PC-3 (cell line): ENCODE data around the gene C8A. TPM values are rescaled to one million over a fixed set of nuclear protein-coding genes. Genes with fewer than 3 reads are reported as not detected.

Experiments used
- ATAC-seq: fragments of 200-7000 bp; cut with Tn5 transposase; 2 replicates; pipeline ENCODE4 v1.9.1; 2020; ENCODE audit warnings: mild to moderate bottlenecking, moderate library complexity
- BruUV-seq: library from RNA; stranded (reverse); fragments of 400-500 nt; replicated peaks from 2 replicates; lab custom pipeline; 2021; lab: Mats Ljungman, UMichigan
- CTCF ChIA-PET: fragments of 300-600 bp; sonication (Branson Sonifier 250); formaldehyde crosslinking; loops from one replicate; lab custom pipeline; 2022; ENCODE audit warnings: antibody characterized with exemption; lab: Charles Lee
- POLR2A ChIA-PET: fragments of 300-600 bp; sonication (Branson Sonifier 250); formaldehyde crosslinking; loops from one replicate; lab custom pipeline; 2022; ENCODE audit warnings: antibody characterized with exemption; ENCODE audit not compliant: unreplicated experiment; lab: Charles Lee
- DNase-seq: peaks from one replicate; pipeline ENCODE4 v3.0.0-alpha.2; 2015
- H2AFZ ChIP-seq: fragments of 300-600 bp; sonication (generic); 2 replicates; pipeline ENCODE4 v1.6.0; 2016; ENCODE audit warnings: antibody characterized with exemption, low read length
- H3F3A ChIP-seq: fragments of 300-600 bp; sonication (generic); one replicate; pipeline ENCODE4 v1.6.0; 2017; ENCODE audit warnings: antibody characterized with exemption, low read length, control low read depth, mild to moderate bottlenecking; ENCODE audit not compliant: unreplicated experiment
- H3K27ac ChIP-seq: fragments of 300-600 bp; sonication (generic); 2 replicates; pipeline ENCODE4 v1.5.1; 2016; ENCODE audit warnings: mild to moderate bottlenecking, low read length
- H3K27me3 ChIP-seq: fragments of 300-600 bp; sonication (generic); 2 replicates; pipeline ENCODE4 v1.6.1; 2016; ENCODE audit warnings: low read length, mixed read lengths
- H3K36me3 ChIP-seq: fragments of 300-600 bp; sonication (generic); 2 replicates; pipeline ENCODE4 v1.6.1; 2016; ENCODE audit warnings: low read depth, mixed run types, low read length, mixed read lengths
- H3K4me1 ChIP-seq: fragments of 300-600 bp; sonication (generic); 2 replicates; pipeline ENCODE4 v1.5.1; 2016; ENCODE audit warnings: low read length; ENCODE audit not compliant: insufficient read depth
- H3K4me2 ChIP-seq: fragments of 300-600 bp; sonication (generic); 2 replicates; pipeline ENCODE4 v1.6.0; 2016; ENCODE audit warnings: low read length
- H3K4me3 ChIP-seq: fragments of 300-600 bp; sonication (generic); 2 replicates; pipeline ENCODE4 v1.5.1; 2016; ENCODE audit warnings: mild to moderate bottlenecking, low read length, mixed read lengths
- H3K79me2 ChIP-seq: fragments of 300-600 bp; sonication (generic); 2 replicates; pipeline ENCODE4 v1.6.1; 2017; ENCODE audit warnings: low read length, mixed read lengths
- H3K9ac ChIP-seq: fragments of 300-600 bp; sonication (generic); 2 replicates; pipeline ENCODE4 v1.6.0; 2016; ENCODE audit warnings: mild to moderate bottlenecking, low read length
- H3K9me2 ChIP-seq: fragments of 300-600 bp; sonication (generic); replicated peaks from 2 replicates; pipeline ENCODE4 v1.6.1; 2016; ENCODE audit warnings: mixed run types, low read length, mixed read lengths
- H3K9me3 ChIP-seq: fragments of 300-600 bp; sonication (generic); 2 replicates; pipeline ENCODE4 v1.6.1; 2016; ENCODE audit warnings: low read length, mixed read lengths
- H4K20me1 ChIP-seq: fragments of 300-600 bp; sonication (generic); 2 replicates; pipeline ENCODE4 v1.6.1; 2016; ENCODE audit warnings: low read length, mixed read lengths
- EZH2 ChIP-seq: fragments of 300-600 bp; sonication (generic); IDR thresholded peaks from one replicate; pipeline ENCODE4 v1.6.1; 2017; ENCODE audit warnings: antibody characterized with exemption, mild to moderate bottlenecking, low read length; ENCODE audit not compliant: unreplicated experiment
- EZH2phosphoT487 ChIP-seq: fragments of 300-600 bp; sonication (generic); IDR thresholded peaks from 2 replicates; pipeline ENCODE4 v1.6.1; 2018; ENCODE audit warnings: mild to moderate bottlenecking, antibody characterized with exemption, low read length, borderline replicate concordance
- intact Hi-C: fragments of 100-400 bp; cut with micrococcal nuclease; formaldehyde crosslinking; loops from 2 replicates; pipeline ENCODE4 v1.9.0; 2023
- total RNA-seq: library from RNA; depleted of rRNA; stranded (reverse); fragments of >200 nt; gene quantifications from 2 replicates; pipeline ENCODE4 v1.2.3, GENCODE V29; 2014
- TF ChIP-seq, protein P1 (sequence below): fragments of 300-600 bp; sonication (generic); conservative IDR thresholded peaks from 2 replicates; pipeline ENCODE4 v1.5.1; 2017; ENCODE audit warnings: antibody characterized with exemption, low read depth, mild to moderate bottlenecking, low read length

C8A gene
- total RNA-seq, 1 experiment from 2014 or later = not detected

GRCh38 chr1:56921479-56921878, 66.9 kb downstream of the C8A start:
- Histone ChIP-seq H4K20me1 (no peaks in the 10 kb centered on the region), H3F3A (no peaks in the 10 kb centered on the region), H3K4me2 (no peak overlapping the region), H3K36me3 (no peaks in the 10 kb centered on the region), H3K4me1 (no peaks in the 10 kb centered on the region), H3K27ac (no peak overlapping the region), H2AFZ (no peak overlapping the region), H3K4me3 (no peak overlapping the region), H3K9me3 (no peaks in the 10 kb centered on the region), H3K27me3 (no peaks in the 10 kb centered on the region), H3K79me2 (no peaks in the 10 kb centered on the region), H3K9me2 (no peaks in the 10 kb centered on the region), H3K9ac (no peak overlapping the region)
- ChIA-PET CTCF (no interaction called here), POLR2A (no interaction called here)
- ATAC-seq = no peak
- DNase-seq = no peak
- no TSS peak for BruUV-seq
- TF ChIP-seq, protein P1, sequence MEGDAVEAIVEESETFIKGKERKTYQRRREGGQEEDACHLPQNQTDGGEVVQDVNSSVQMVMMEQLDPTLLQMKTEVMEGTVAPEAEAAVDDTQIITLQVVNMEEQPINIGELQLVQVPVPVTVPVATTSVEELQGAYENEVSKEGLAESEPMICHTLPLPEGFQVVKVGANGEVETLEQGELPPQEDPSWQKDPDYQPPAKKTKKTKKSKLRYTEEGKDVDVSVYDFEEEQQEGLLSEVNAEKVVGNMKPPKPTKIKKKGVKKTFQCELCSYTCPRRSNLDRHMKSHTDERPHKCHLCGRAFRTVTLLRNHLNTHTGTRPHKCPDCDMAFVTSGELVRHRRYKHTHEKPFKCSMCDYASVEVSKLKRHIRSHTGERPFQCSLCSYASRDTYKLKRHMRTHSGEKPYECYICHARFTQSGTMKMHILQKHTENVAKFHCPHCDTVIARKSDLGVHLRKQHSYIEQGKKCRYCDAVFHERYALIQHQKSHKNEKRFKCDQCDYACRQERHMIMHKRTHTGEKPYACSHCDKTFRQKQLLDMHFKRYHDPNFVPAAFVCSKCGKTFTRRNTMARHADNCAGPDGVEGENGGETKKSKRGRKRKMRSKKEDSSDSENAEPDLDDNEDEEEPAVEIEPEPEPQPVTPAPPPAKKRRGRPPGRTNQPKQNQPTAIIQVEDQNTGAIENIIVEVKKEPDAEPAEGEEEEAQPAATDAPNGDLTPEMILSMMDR = no peak
- TF ChIP-seq EZH2 (no peak), EZH2phosphoT487 (no peak)
- intact Hi-C loops = no loop called here

- H4K20me1 ChIP-seq = no peaks in the 10 kb centered on the region
- no peaks in the 10 kb centered on the region for H3K9me2 ChIP-seq
- no TSS peak for BruUV-seq
- no peaks in the 10 kb centered on the region for H3K36me3 ChIP-seq
- H3K27ac ChIP-seq = no peak overlapping the region
- intact Hi-C loops = no loop called here
- no peak overlapping the region for H2AFZ ChIP-seq
- TF ChIP-seq EZH2phosphoT487 (no peak), EZH2 (no peak)
- TF ChIP-seq, protein P1 = no peak
- CTCF ChIA-PET = no interaction called here
- H3K4me2 ChIP-seq = no peak overlapping the region
- no peaks in the 10 kb centered on the region for H3K4me1 ChIP-seq
- H3K9ac ChIP-seq = no peak overlapping the region
- no peaks in the 10 kb centered on the region for H3K79me2 ChIP-seq
- H3K27me3 ChIP-seq = no peaks in the 10 kb centered on the region
- no peak for ATAC-seq
- H3F3A ChIP-seq = no peaks in the 10 kb centered on the region
- H3K4me3 ChIP-seq = no peak overlapping the region
- no peaks in the 10 kb centered on the region for H3K9me3 ChIP-seq
- no peak for DNase-seq
- POLR2A ChIA-PET = no interaction called here
Measured at GRCh38 chr1:56922070-56922469, 67.5 kb downstream of the C8A start.

DNA sequence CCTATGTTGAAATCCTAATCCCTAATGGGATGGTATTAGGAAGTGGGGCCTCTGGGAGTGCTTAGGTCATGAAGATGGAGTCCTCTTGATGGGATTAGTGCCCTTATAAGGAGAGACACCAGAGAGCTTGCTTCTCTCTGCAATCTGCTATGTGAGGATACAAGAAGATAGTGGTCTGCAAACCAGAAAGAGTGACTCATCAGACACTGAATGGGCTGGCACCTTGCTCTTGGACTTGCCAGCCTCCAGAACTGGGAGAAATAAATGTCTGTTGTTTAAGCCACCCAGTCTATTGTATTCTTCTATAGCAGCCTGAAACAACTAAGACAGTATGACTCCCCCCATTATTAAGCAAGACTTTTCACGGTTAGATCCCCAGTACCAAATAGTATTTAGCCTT, 67.9 kb downstream of the C8A start:
- CTCF ChIA-PET = no interaction called here
- Histone ChIP-seq H4K20me1 (no peaks in the 10 kb centered on the region), H3F3A (no peaks in the 10 kb centered on the region), H3K9ac (no peak overlapping the region), H3K4me3 (no peak overlapping the region), H3K36me3 (no peaks in the 10 kb centered on the region), H3K9me3 (no peaks in the 10 kb centered on the region), H2AFZ (no peak overlapping the region), H3K27ac (no peak overlapping the region), H3K4me1 (no peaks in the 10 kb centered on the region), H3K4me2 (no peak overlapping the region), H3K9me2 (no peaks in the 10 kb centered on the region), H3K79me2 (no peaks in the 10 kb centered on the region), H3K27me3 (0 out of 2 replicates have a peak, but pooled peaks cover 3% of the 10 kb centered on the region)
- BruUV-seq = no TSS peak
- ATAC-seq (no peak), DNase-seq (no peak)
- POLR2A ChIA-PET = no interaction called here
- TF ChIP-seq EZH2 (no peak), EZH2phosphoT487 (no peak)
- TF ChIP-seq, protein P1 = no peak
- intact Hi-C loops = no loop called here
